Gastroesophageal sphincter (tissue), 4 donors: ENCODE results near the gene DLK2. TPM values are rescaled to one million over a fixed set of nuclear protein-coding genes. Genes with fewer than 3 reads are reported as not detected.
A peak's percentile ranks its signal among the peaks of the same experiment; 100 is the strongest.

Experiments
- ATAC-seq: fragments of 150-250 bp; one replicate; pipeline ENCODE4 v1.9.1; 2016; ENCODE audit warnings: mild to moderate bottlenecking, moderate library complexity
- H3K27ac ChIP-seq, 4 donors: fragments of 200-600 bp; sonication (generic) in 3 of 4; 1 replicate in 3 of 4; 2 replicates in 1 of 4; pipeline ENCODE4 v1.5.1; 2016 to 2019
- H3K27me3 ChIP-seq: fragments of 200-600 bp; sonication (generic); one replicate; pipeline ENCODE4 v1.5.1; 2019
- H3K36me3 ChIP-seq, 2 donors: fragments of 200-600 bp; sonication (generic); one replicate each; pipeline ENCODE4 v1.5.1; 2019; ENCODE audit warnings: control low read depth in 1 of 2
- H3K4me1 ChIP-seq, 3 donors: fragments of 200-600 bp; sonication (generic); 1 replicate in 2 of 3; 2 replicates in 1 of 3; pipeline ENCODE4 v1.5.1; 2016 to 2019; ENCODE audit warnings: control low read depth in 2 of 3
- H3K4me3 ChIP-seq, 2 donors: fragments of 200-600 bp; sonication (generic); one replicate each; pipeline ENCODE4 v1.5.1; 2019; ENCODE audit warnings: mild to moderate bottlenecking in 1 of 2, moderate library complexity in 1 of 2
- H3K9me3 ChIP-seq, 3 donors: fragments of 200-600 bp; sonication (generic); one replicate each; pipeline ENCODE4 v1.5.1; 2017 to 2019; ENCODE audit warnings: control low read depth in 2 of 3
- EP300 ChIP-seq: sonication (generic); formaldehyde crosslinking; IDR thresholded peaks from one replicate; pipeline ENCODE4 v1.6.1; 2017; ENCODE audit warnings: antibody characterized with exemption, mild to moderate bottlenecking
- POLR2A ChIP-seq, 2 donors: fragments of 450-650 bp; IDR thresholded peaks; one replicate each; pipeline ENCODE4 v1.6.1; 2017; ENCODE audit warnings: antibody characterized with exemption in 2 of 2, mild to moderate bottlenecking in 2 of 2, moderate library complexity in 1 of 2
- POLR2AphosphoS5 ChIP-seq: sonication (generic); formaldehyde crosslinking; IDR thresholded peaks from one replicate; pipeline ENCODE4 v1.6.1; 2017; ENCODE audit warnings: antibody characterized with exemption
- WGBS, 2 donors: methylation state at CpG; one replicate each; pipeline ENCODE4 v1.1.5; 2018; ENCODE audit warnings: low coverage in 1 of 2; 5-methylcytosine and 5-hydroxymethylcytosine counted together
- total RNA-seq, 4 donors: library from RNA; depleted of rRNA; stranded (reverse); fragments of >200 nt; gene quantifications; one replicate each; pipeline ENCODE4 v1.1.0, GENCODE V29; 2016
- TF ChIP-seq, protein P1 (sequence below), 4 experiments: fragments of 200-600 bp in 2 of 4; fragments of 450-650 bp in 2 of 4; sonication (generic) in 1 of 4; IDR thresholded peaks; one replicate each; pipeline ENCODE4 v1.5.1; 2017 to 2019; ENCODE audit warnings: antibody characterized with exemption in 4 of 4, mild to moderate bottlenecking in 2 of 4, moderate library complexity in 2 of 4

Gene DLK2
- total RNA-seq, 4 donors from 2014 or later: 0.54 TPM; not detected in 3

GRCh38 chr6:43491750-43492661 lies 36.7 kb upstream of the DLK2 start:
- no peaks in the 10 kb centered on the region for H3K9me3 ChIP-seq
- 45 to 63% methylated on average over 1 of the region's 10 CpGs for WGBS, 2 donors
- peaks cover 2 to 29% (median 23%) of the 10 kb centered on the region in 3 donors for H3K4me1 ChIP-seq
- H3K36me3 ChIP-seq: peaks cover 0 to 4% of the 10 kb centered on the region in 2 donors
- TF ChIP-seq POLR2A (IDR thresholded peaks at IDR 0.05) (no peak), POLR2AphosphoS5 (peak; percentile 69)
- H3K4me3 ChIP-seq: no peak overlapping the region
- peak overlapping the region in 3 of 4 donors; percentile 65 to 75 (median 69) for H3K27ac ChIP-seq
- H3K27me3 ChIP-seq: no peaks in the 10 kb centered on the region
- ATAC-seq: peak; percentile 83

DNA sequence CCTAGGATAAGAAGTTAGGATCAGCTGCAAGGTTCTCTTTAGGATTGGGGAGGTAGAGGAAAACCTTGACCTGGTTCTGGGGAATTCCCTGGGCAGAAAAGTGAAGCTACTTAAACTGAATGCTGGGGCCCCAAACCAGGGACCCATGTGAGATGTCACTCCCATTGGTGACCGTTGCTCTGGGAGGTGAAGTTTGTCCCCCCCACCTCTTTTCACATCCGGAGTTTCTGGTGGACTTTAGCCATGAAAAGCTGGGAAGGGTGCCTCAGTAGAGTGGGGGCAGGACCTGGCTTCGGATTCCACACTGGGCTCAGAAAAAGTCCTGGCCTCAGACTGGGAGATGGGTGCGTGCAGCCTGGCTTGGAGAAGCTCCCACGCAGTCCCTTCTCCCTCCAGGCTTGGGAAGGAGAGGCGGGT lies 35.2 kb upstream of the DLK2 start:
- peaks cover 0 to 12% of the 10 kb centered on the region in 2 donors for H3K36me3 ChIP-seq
- H3K27ac ChIP-seq: no peak overlapping the region
- H3K9me3 ChIP-seq: no peaks in the 10 kb centered on the region
- TF ChIP-seq POLR2A (IDR thresholded peaks at IDR 0.05): no peak
- TF ChIP-seq, protein P1, sequence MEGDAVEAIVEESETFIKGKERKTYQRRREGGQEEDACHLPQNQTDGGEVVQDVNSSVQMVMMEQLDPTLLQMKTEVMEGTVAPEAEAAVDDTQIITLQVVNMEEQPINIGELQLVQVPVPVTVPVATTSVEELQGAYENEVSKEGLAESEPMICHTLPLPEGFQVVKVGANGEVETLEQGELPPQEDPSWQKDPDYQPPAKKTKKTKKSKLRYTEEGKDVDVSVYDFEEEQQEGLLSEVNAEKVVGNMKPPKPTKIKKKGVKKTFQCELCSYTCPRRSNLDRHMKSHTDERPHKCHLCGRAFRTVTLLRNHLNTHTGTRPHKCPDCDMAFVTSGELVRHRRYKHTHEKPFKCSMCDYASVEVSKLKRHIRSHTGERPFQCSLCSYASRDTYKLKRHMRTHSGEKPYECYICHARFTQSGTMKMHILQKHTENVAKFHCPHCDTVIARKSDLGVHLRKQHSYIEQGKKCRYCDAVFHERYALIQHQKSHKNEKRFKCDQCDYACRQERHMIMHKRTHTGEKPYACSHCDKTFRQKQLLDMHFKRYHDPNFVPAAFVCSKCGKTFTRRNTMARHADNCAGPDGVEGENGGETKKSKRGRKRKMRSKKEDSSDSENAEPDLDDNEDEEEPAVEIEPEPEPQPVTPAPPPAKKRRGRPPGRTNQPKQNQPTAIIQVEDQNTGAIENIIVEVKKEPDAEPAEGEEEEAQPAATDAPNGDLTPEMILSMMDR (IDR thresholded peaks at IDR 0.05): no peak
- TF ChIP-seq EP300: no peak
- no peak for TF ChIP-seq POLR2AphosphoS5
- H3K4me3 ChIP-seq: no peak overlapping the region
- no peaks in the 10 kb centered on the region for H3K27me3 ChIP-seq
- peaks cover 2 to 14% (median 9%) of the 10 kb centered on the region in 3 donors for H3K4me1 ChIP-seq
- WGBS, 2 donors: 75% methylated on average over 5 of the region's 6 CpGs; no CpG with 5 or more reads in 1 of the 2 donors
- ATAC-seq: no peak

- Histone ChIP-seq H3K27me3 (no peaks in the 10 kb centered on the region), H3K4me3 (no peak overlapping the region), H3K36me3 (peaks cover 0 to 15% of the 10 kb centered on the region in 2 donors), H3K4me1 (peaks cover 0 to 14% (median 2%) of the 10 kb centered on the region in 3 donors), H3K9me3 (no peaks in the 10 kb centered on the region), H3K27ac (no peak overlapping the region)
- WGBS, 2 donors: 67% methylated on average over 1 of the region's 12 CpGs; no CpG with 5 or more reads in 1 of the 2 donors
- no peak for ATAC-seq
- no peak for TF ChIP-seq EP300
- TF ChIP-seq, protein P1 (IDR thresholded peaks at IDR 0.05): no peak
Observed at GRCh38 chr6:43489277-43490072, 34.1 kb upstream of the DLK2 start.

GRCh38 chr6:43488667-43489276 lies 33.4 kb upstream of the DLK2 start:
- Histone ChIP-seq H3K27ac (no peak overlapping the region), H3K36me3 (peaks cover 0 to 15% of the 10 kb centered on the region in 2 donors), H3K9me3 (no peaks in the 10 kb centered on the region), H3K4me1 (peaks cover 0 to 14% (median 2%) of the 10 kb centered on the region in 3 donors), H3K4me3 (no peak overlapping the region), H3K27me3 (no peaks in the 10 kb centered on the region)
- ATAC-seq: no peak
- 41 to 89% methylated on average over 1 to 3 of the region's 4 CpGs for WGBS, 2 donors
- TF ChIP-seq, protein P1 (IDR thresholded peaks at IDR 0.05): no peak
- TF ChIP-seq POLR2A (IDR thresholded peaks at IDR 0.05) (no peak), POLR2AphosphoS5 (no peak), EP300 (no peak)
